NCI-H2081 treated with DMSO at 0.1 percent for 48 hours (cell line): Measurements from ENCODE around the gene ADAMTS16.
A peak's percentile ranks its signal among the peaks of the same experiment; 100 is the strongest.
"Not testable (repeated sequence)": the region's sequence is repeated elsewhere in the genome, so short reads cannot be mapped to it uniquely, and the experiment has no call there.

Experiments used
- DNase-seq: peaks from one replicate; lab custom pipeline; 2025; lab: John Stamatoyannopoulos, UW

ADAMTS16 gene

GRCh38 chr5:5139777-5140478 lies at the start of gene ADAMTS16:
TSS of gene ADAMTS16 (plus strand) at chr5:5140330. CDS start at chr5:5140468, 138 bp downstream.
- DNase-seq = no peak

- no peak for DNase-seq
These were observed 48.0 kb upstream of the ADAMTS16 start for GRCh38 chr5:5092149-5092548.

- no peak for DNase-seq
These were observed 39.5 kb upstream of the ADAMTS16 start for GRCh38 chr5:5100635-5101034.

GRCh38 chr5:5101676-5102075 lies 38.5 kb upstream of the ADAMTS16 start:
- DNase-seq = no peak

GRCh38 chr5:5103245-5103644 lies 36.9 kb upstream of the ADAMTS16 start:
- no peak for DNase-seq

- DNase-seq = no peak
These were observed 35.6 kb upstream of the ADAMTS16 start for GRCh38 chr5:5104550-5104949.

GRCh38 chr5:5105531-5105930 lies 34.6 kb upstream of the ADAMTS16 start:
- DNase-seq = no peak

- DNase-seq = no peak
These were observed 23.2 kb upstream of the ADAMTS16 start for GRCh38 chr5:5116956-5117355.

GRCh38 chr5:5122776-5123175 lies 17.4 kb upstream of the ADAMTS16 start:
- DNase-seq = no peak

- DNase-seq = no peak
These were observed 15.9 kb upstream of the ADAMTS16 start for GRCh38 chr5:5124231-5124630.

- no peak for DNase-seq
These were observed 13.7 kb upstream of the ADAMTS16 start for GRCh38 chr5:5126444-5126843.

- DNase-seq = no peak
These were observed 11.4 kb upstream of the ADAMTS16 start for GRCh38 chr5:5128766-5129165.

GRCh38 chr5:5132234-5132633 lies 7.9 kb upstream of the ADAMTS16 start:
- no peak for DNase-seq

GRCh38 chr5:5132693-5133295 lies 7.3 kb upstream of the ADAMTS16 start:
- no peak for DNase-seq

- no peak for DNase-seq
These were observed 6.0 kb upstream of the ADAMTS16 start for GRCh38 chr5:5134107-5134506.

- no peak for DNase-seq
These were observed 4.0 kb upstream of the ADAMTS16 start for GRCh38 chr5:5135957-5136676.

- DNase-seq = not testable (repeated sequence)
These were observed 2.3 kb upstream of the ADAMTS16 start for GRCh38 chr5:5137851-5138250.

- DNase-seq = no peak
These were observed 774 bp upstream of the ADAMTS16 start for GRCh38 chr5:5139336-5139776.

- no peak for DNase-seq
These were observed 579 bp downstream of the ADAMTS16 start for GRCh38 chr5:5140479-5141338.

- no peak for DNase-seq
These were observed 1.1 kb downstream of the ADAMTS16 start for GRCh38 chr5:5141339-5141599.

- DNase-seq = peak; percentile 41
These were observed 1.7 kb downstream of the ADAMTS16 start for GRCh38 chr5:5141625-5142525.
